ENCODE data around the gene ACOT13.

The ACOT13 gene

GRCh38 chr6:24740861-24741260 lies 74.0 kb downstream of the ACOT13 start:
- no peaks in the 10 kb centered on the region for H3K4me1 ChIP-seq (ENCODE audit: control insufficient read depth in 2 of 2, insufficient read depth in 1 of 2, low read depth in 1 of 2, low read length in 2 of 2)
- H2BK120ac ChIP-seq (ENCODE audit: low read depth, low read length): no peak overlapping the region
- no peak overlapping the region for H3K18ac ChIP-seq (ENCODE audit: low read length)
- no peak overlapping the region for H3K14ac ChIP-seq (ENCODE audit: low read length)
- no peaks in the 10 kb centered on the region for H3K79me1 ChIP-seq (ENCODE audit: low read depth, low read length)
- no peak overlapping the region for H2BK12ac ChIP-seq (ENCODE audit: low read length)
- H4K8ac ChIP-seq (ENCODE audit: low read depth, low read length): no peak overlapping the region
- no peak overlapping the region for H4K91ac ChIP-seq (ENCODE audit: low read depth, low read length, poor library complexity)
- H2BK5ac ChIP-seq (ENCODE audit: low read length): no peak overlapping the region
- no peak overlapping the region for H2AK5ac ChIP-seq (ENCODE audit: low read depth, low read length)
- H3K36me3 ChIP-seq (replicated peaks in 1 of 2; ENCODE audit: control insufficient read depth in 2 of 2, insufficient read depth in 2 of 2, low read length in 2 of 2): no peaks in the 10 kb centered on the region
- no peak overlapping the region for H2AFZ ChIP-seq (ENCODE audit: low read length)
- DNase-seq (ENCODE audit: low spot score): no peak
- H3K4me2 ChIP-seq (ENCODE audit: insufficient read depth, low read length, poor library complexity, severe bottlenecking): no peak overlapping the region
- H3K9me3 ChIP-seq (replicated peaks in 1 of 2; ENCODE audit: control insufficient read depth in 2 of 2, insufficient read depth in 1 of 2, low read depth in 1 of 2, low read length in 2 of 2): no peaks in the 10 kb centered on the region
- no peak overlapping the region for H3K4ac ChIP-seq (ENCODE audit: low read length)
- H3K27me3 ChIP-seq (ENCODE audit: control insufficient read depth in 3 of 3, insufficient read depth in 3 of 3, low read depth in 1 of 3, low read length in 3 of 3): peaks cover 0 to 7% (median 0%) of the 10 kb centered on the region in 3 experiments
- no peak overlapping the region for H3K27ac ChIP-seq (replicated peaks; ENCODE audit: low read length)
- H3K9ac ChIP-seq (ENCODE audit: low read depth, low read length, poor library complexity): no peak overlapping the region
- H2BK15ac ChIP-seq (ENCODE audit: low read length): no peak overlapping the region
- no peak overlapping the region for H3K23ac ChIP-seq (ENCODE audit: low read depth, low read length, poor library complexity)
- H3K4me3 ChIP-seq (ENCODE audit: low read length in 2 of 2): no peak overlapping the region

DNA sequence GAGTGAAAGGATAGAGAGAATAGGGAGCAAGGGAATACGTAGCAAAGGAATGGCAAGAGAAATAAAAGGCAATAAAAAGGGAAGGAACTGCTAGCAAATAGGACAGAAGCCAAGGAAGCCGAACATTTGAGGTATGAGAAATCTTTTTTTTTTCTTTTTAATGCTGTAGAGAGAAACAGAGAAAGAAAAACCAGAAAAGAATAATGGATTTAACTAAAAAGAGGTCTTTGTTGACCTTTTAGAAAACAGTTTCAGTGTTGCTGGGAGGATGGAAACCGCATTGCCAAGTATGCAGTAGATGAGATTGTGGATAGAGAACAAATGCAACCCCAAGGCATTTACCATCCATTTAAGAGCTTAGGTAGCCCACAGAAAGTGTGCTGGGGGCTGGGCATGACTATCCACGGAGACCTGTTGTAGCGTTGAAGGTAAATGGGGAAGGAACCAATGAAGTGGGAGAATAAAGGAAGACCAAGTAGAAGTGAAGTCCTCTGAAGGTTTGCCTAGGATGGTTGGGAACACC lies 75.4 kb downstream of the ACOT13 start:
- Histone ChIP-seq H3K36me3 (replicated peaks in 1 of 2; ENCODE audit: control insufficient read depth in 2 of 2, insufficient read depth in 2 of 2, low read length in 2 of 2) (no peaks in the 10 kb centered on the region), H2AK5ac (ENCODE audit: low read depth, low read length) (no peak overlapping the region), H2BK15ac (ENCODE audit: low read length) (no peak overlapping the region), H3K79me1 (ENCODE audit: low read depth, low read length) (no peaks in the 10 kb centered on the region), H4K8ac (ENCODE audit: low read depth, low read length) (peak overlapping the region; percentile 48), H4K91ac (ENCODE audit: low read depth, low read length, poor library complexity) (no peak overlapping the region), H3K4me1 (ENCODE audit: control insufficient read depth in 2 of 2, insufficient read depth in 1 of 2, low read depth in 1 of 2, low read length in 2 of 2) (no peaks in the 10 kb centered on the region), H3K4me2 (ENCODE audit: insufficient read depth, low read length, poor library complexity, severe bottlenecking) (no peak overlapping the region), H3K4me3 (ENCODE audit: low read length in 2 of 2) (no peak overlapping the region), H3K14ac (ENCODE audit: low read length) (no peak overlapping the region), H3K9ac (ENCODE audit: low read depth, low read length, poor library complexity) (no peak overlapping the region), H3K27ac (replicated peaks; ENCODE audit: low read length) (no peak overlapping the region), H3K4ac (ENCODE audit: low read length) (no peak overlapping the region), H2BK120ac (ENCODE audit: low read depth, low read length) (no peak overlapping the region), H2BK12ac (ENCODE audit: low read length) (no peak overlapping the region), H3K27me3 (ENCODE audit: control insufficient read depth in 3 of 3, insufficient read depth in 3 of 3, low read depth in 1 of 3, low read length in 3 of 3) (peaks cover 0 to 7% (median 0%) of the 10 kb centered on the region in 3 experiments), H2BK5ac (ENCODE audit: low read length) (no peak overlapping the region), H3K23ac (ENCODE audit: low read depth, low read length, poor library complexity) (no peak overlapping the region), H2AFZ (ENCODE audit: low read length) (no peak overlapping the region), H3K18ac (ENCODE audit: low read length) (no peak overlapping the region), H3K9me3 (replicated peaks in 1 of 2; ENCODE audit: control insufficient read depth in 2 of 2, insufficient read depth in 1 of 2, low read depth in 1 of 2, low read length in 2 of 2) (no peaks in the 10 kb centered on the region)
- WGBS, 2 donors (ENCODE audit: extremely low coverage in 2 of 2, insufficient read length in 2 of 2, insufficient replicate concordance in 1 of 2): no CpG with 5 or more reads among the region's 5 CpGs
- DNase-seq (ENCODE audit: low spot score): no peak

DNA sequence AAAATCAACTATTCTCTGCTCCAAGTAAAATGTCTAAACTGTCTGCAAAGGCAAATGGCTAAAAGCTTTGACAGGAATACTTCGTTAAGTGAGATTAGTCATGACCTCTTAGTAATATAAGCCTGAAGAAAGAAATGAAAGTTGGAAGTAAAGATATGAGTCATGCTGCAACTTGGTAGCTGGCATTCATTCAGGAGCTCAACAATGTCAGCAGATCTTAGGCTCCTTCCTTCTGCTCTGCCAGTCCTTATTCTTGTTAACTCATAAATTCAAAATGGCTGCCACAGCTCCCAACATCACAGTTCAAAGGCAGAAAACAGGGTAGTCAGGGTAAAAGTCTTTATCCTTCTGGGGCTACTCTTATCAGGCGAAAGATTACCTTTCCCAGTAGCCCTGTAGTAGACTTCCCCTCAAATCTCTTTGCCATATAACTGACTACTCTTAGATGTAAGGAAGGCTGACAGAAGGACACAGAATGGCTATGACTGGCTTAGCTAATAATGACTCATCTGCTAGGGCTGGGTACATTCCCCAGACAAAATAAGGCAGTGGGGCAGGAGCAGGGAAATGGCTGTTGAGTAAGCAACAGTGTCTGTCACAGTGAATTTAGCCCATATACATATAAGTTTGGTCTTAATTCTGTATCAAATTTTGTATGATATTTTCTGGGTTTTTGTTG lies 76.5 kb downstream of the ACOT13 start:
- Histone ChIP-seq H4K91ac (ENCODE audit: low read depth, low read length, poor library complexity) (no peak overlapping the region), H2BK5ac (ENCODE audit: low read length) (no peak overlapping the region), H3K23ac (ENCODE audit: low read depth, low read length, poor library complexity) (no peak overlapping the region), H3K9ac (ENCODE audit: low read depth, low read length, poor library complexity) (no peak overlapping the region), H3K18ac (ENCODE audit: low read length) (no peak overlapping the region), H2AFZ (ENCODE audit: low read length) (peak overlapping the region; percentile 74), H3K14ac (ENCODE audit: low read length) (no peak overlapping the region), H4K8ac (ENCODE audit: low read depth, low read length) (no peak overlapping the region), H3K4ac (ENCODE audit: low read length) (no peak overlapping the region), H2BK15ac (ENCODE audit: low read length) (no peak overlapping the region), H3K9me3 (replicated peaks in 1 of 2; ENCODE audit: control insufficient read depth in 2 of 2, insufficient read depth in 1 of 2, low read depth in 1 of 2, low read length in 2 of 2) (no peaks in the 10 kb centered on the region), H2BK12ac (ENCODE audit: low read length) (no peak overlapping the region), H2BK120ac (ENCODE audit: low read depth, low read length) (no peak overlapping the region), H3K27ac (replicated peaks; ENCODE audit: low read length) (no peak overlapping the region), H2AK5ac (ENCODE audit: low read depth, low read length) (no peak overlapping the region), H3K4me1 (ENCODE audit: control insufficient read depth in 2 of 2, insufficient read depth in 1 of 2, low read depth in 1 of 2, low read length in 2 of 2) (no peaks in the 10 kb centered on the region), H3K27me3 (ENCODE audit: control insufficient read depth in 3 of 3, insufficient read depth in 3 of 3, low read depth in 1 of 3, low read length in 3 of 3) (peaks cover 0 to 7% (median 0%) of the 10 kb centered on the region in 3 experiments), H3K4me2 (ENCODE audit: insufficient read depth, low read length, poor library complexity, severe bottlenecking) (no peak overlapping the region), H3K36me3 (replicated peaks in 1 of 2; ENCODE audit: control insufficient read depth in 2 of 2, insufficient read depth in 2 of 2, low read length in 2 of 2) (no peaks in the 10 kb centered on the region), H3K79me1 (ENCODE audit: low read depth, low read length) (no peaks in the 10 kb centered on the region), H3K4me3 (ENCODE audit: low read length in 2 of 2) (no peak overlapping the region)
- no CpG with 5 or more reads among the region's 2 CpGs for WGBS, 2 donors (ENCODE audit: extremely low coverage in 2 of 2, insufficient read length in 2 of 2, insufficient replicate concordance in 1 of 2)
- DNase-seq (ENCODE audit: low spot score): no peak

- no peak overlapping the region for H3K23ac ChIP-seq (ENCODE audit: low read depth, low read length, poor library complexity)
- WGBS, 2 donors (ENCODE audit: extremely low coverage in 2 of 2, insufficient read length in 2 of 2, insufficient replicate concordance in 1 of 2): no CpG with 5 or more reads among the region's 3 CpGs
Observed at GRCh38 chr6:24743944-24744335, 77.1 kb downstream of the ACOT13 start.

More at GRCh38 chr6:24743944-24744335, 77.1 kb downstream of the ACOT13 start:
- Histone ChIP-seq H2BK15ac (ENCODE audit: low read length) (no peak overlapping the region), H2BK5ac (ENCODE audit: low read length) (no peak overlapping the region), H2AK5ac (ENCODE audit: low read depth, low read length) (no peak overlapping the region), H2BK120ac (ENCODE audit: low read depth, low read length) (no peak overlapping the region), H3K9me3 (replicated peaks in 1 of 2; ENCODE audit: control insufficient read depth in 2 of 2, insufficient read depth in 1 of 2, low read depth in 1 of 2, low read length in 2 of 2) (no peaks in the 10 kb centered on the region), H3K27ac (replicated peaks; ENCODE audit: low read length) (no peak overlapping the region), H4K91ac (ENCODE audit: low read depth, low read length, poor library complexity) (no peak overlapping the region), H3K4me1 (ENCODE audit: control insufficient read depth in 2 of 2, insufficient read depth in 1 of 2, low read depth in 1 of 2, low read length in 2 of 2) (no peaks in the 10 kb centered on the region), H3K9ac (ENCODE audit: low read depth, low read length, poor library complexity) (no peak overlapping the region), H3K36me3 (replicated peaks in 1 of 2; ENCODE audit: control insufficient read depth in 2 of 2, insufficient read depth in 2 of 2, low read length in 2 of 2) (no peaks in the 10 kb centered on the region), H3K27me3 (ENCODE audit: control insufficient read depth in 3 of 3, insufficient read depth in 3 of 3, low read depth in 1 of 3, low read length in 3 of 3) (peaks cover 0 to 7% (median 0%) of the 10 kb centered on the region in 3 experiments), H2AFZ (ENCODE audit: low read length) (no peak overlapping the region), H3K18ac (ENCODE audit: low read length) (no peak overlapping the region), H3K4me2 (ENCODE audit: insufficient read depth, low read length, poor library complexity, severe bottlenecking) (no peak overlapping the region), H3K14ac (ENCODE audit: low read length) (no peak overlapping the region), H2BK12ac (ENCODE audit: low read length) (no peak overlapping the region), H4K8ac (ENCODE audit: low read depth, low read length) (no peak overlapping the region), H3K4me3 (ENCODE audit: low read length in 2 of 2) (no peak overlapping the region), H3K79me1 (ENCODE audit: low read depth, low read length) (no peaks in the 10 kb centered on the region), H3K4ac (ENCODE audit: low read length) (no peak overlapping the region)
- no peak for DNase-seq (ENCODE audit: low spot score)

Measured in neuronal stem cell (in vitro differentiated cells).